Left cardiac atrium (tissue), 4 donors: ENCODE results near the gene FBXW7. TPM values are rescaled to one million over a fixed set of nuclear protein-coding genes. Genes with fewer than 3 reads are reported as not detected.

Experiments
- ATAC-seq, 2 donors: fragments of 200-7000 bp; cut with Tn5 transposase; one replicate each; pipeline ENCODE4 v1.9.1; 2020; ENCODE audit warnings: mild to moderate bottlenecking in 2 of 2, moderate library complexity in 2 of 2
- DNase-seq: peaks from one replicate; pipeline ENCODE4 v3.0.0-alpha.2; 2020
- intact Hi-C, 2 donors: fragments of 100-400 bp; cut with DNase I; formaldehyde crosslinking; loops; one replicate each; pipeline versions ENCODE4 v1.14.1 to v1.15.1; 2022 to 2023
- total RNA-seq, 2 donors: library from RNA; stranded (reverse); fragmentation: NEBNext Ultra II Directional; extraction: Animal tissue kit (Norgen Biotek cat#: 25700); gene quantifications; one replicate each; pipeline ENCODE4 v1.2.1, GENCODE V29; 2021
- donor health status: DM: no; HTN: yes; CAD: no.
- donor health status: DM: no; HTN: yes; CAD: no; lungs with severe emphysema.
- donor health status: DM: yes; HTN: yes; CAD: no.
- donor health status: Dilated cardiomyopathy.

The FBXW7 gene
- total RNA-seq, 2 donors from 2014 or later = 39.5 to 45.6 TPM

GRCh38 chr4:152323221-152323620 is 212.7 kb downstream of the FBXW7 start:
- ATAC-seq (no peak), DNase-seq (no peak)
- intact Hi-C loops = no loop called here

GRCh38 chr4:152322656-152323055 is 213.2 kb downstream of the FBXW7 start:
- intact Hi-C loops = no loop called here
- no peak for DNase-seq
- no peak for ATAC-seq

GRCh38 chr4:152321923-152322322 is 214.0 kb downstream of the FBXW7 start:
- no peak for ATAC-seq
- DNase-seq = no peak
- intact Hi-C loops = no loop called here

- ATAC-seq = no peak
- no peak for DNase-seq
- intact Hi-C loops = no loop called here
Observed at GRCh38 chr4:152321398-152321797, 214.5 kb downstream of the FBXW7 start.

- intact Hi-C loops = no loop called here
- DNase-seq (no peak), ATAC-seq (no peak)
Observed at GRCh38 chr4:152316969-152317368, 218.9 kb downstream of the FBXW7 start.

GRCh38 chr4:152310257-152310656 is 225.6 kb downstream of the FBXW7 start:
- intact Hi-C loops = no loop called here
- ATAC-seq = no peak
- DNase-seq = no peak

- DNase-seq (no peak), ATAC-seq (no peak)
- intact Hi-C loops = no loop called here
Observed at GRCh38 chr4:152309418-152309817, 226.5 kb downstream of the FBXW7 start.

GRCh38 chr4:152308951-152309350 is 226.9 kb downstream of the FBXW7 start:
- intact Hi-C loops = no loop called here
- ATAC-seq (no peak), DNase-seq (no peak)

GRCh38 chr4:152307669-152308068 is 228.2 kb downstream of the FBXW7 start:
- intact Hi-C loops = no loop called here
- no peak for DNase-seq
- ATAC-seq = no peak

GRCh38 chr4:152306541-152306940 is 229.4 kb downstream of the FBXW7 start:
- intact Hi-C loops = no loop called here
- ATAC-seq = no peak
- DNase-seq = no peak

GRCh38 chr4:152304220-152304619 is 231.7 kb downstream of the FBXW7 start:
- no peak for ATAC-seq

GRCh38 chr4:152301381-152301780 is 234.5 kb downstream of the FBXW7 start:
- ATAC-seq (no peak), DNase-seq (no peak)
- intact Hi-C loops = no loop called here

More at GRCh38 chr4:152304220-152304619, 231.7 kb downstream of the FBXW7 start:
- no peak for DNase-seq
- intact Hi-C loops = no loop called here

- DNase-seq = no peak
- intact Hi-C loops = loop anchor here in 1 of 2 donors (10.0 kb wide), 1 partner anchor 655 kb away; no protein-coding TSS in a partner anchor
- no peak for ATAC-seq
Observed at GRCh38 chr4:152299553-152299952, 236.3 kb downstream of the FBXW7 start.

- ATAC-seq = no peak
- no peak for DNase-seq
- intact Hi-C loops = loop anchor here in 1 of 2 donors (10.0 kb wide), 1 partner anchor 658 kb away; no protein-coding TSS in a partner anchor
Observed at GRCh38 chr4:152296386-152296785, 239.5 kb downstream of the FBXW7 start.

- no peak for ATAC-seq
- no peak for DNase-seq
- intact Hi-C loops = loop anchor here in 1 of 2 donors (10.0 kb wide), 1 partner anchor 660 kb away; no protein-coding TSS in a partner anchor
Observed at GRCh38 chr4:152294765-152295164, 241.1 kb downstream of the FBXW7 start.

- ATAC-seq (no peak), DNase-seq (no peak)
- intact Hi-C loops = loop anchor here in 1 of 2 donors (10.0 kb wide), 1 partner anchor 660 kb away; no protein-coding TSS in a partner anchor
Observed at GRCh38 chr4:152294331-152294730, 241.6 kb downstream of the FBXW7 start.

GRCh38 chr4:152293527-152293926 is 242.4 kb downstream of the FBXW7 start:
- no peak for DNase-seq
- intact Hi-C loops = loop anchor here in 1 of 2 donors (10.0 kb wide), 1 partner anchor 661 kb away; no protein-coding TSS in a partner anchor
- no peak for ATAC-seq

GRCh38 chr4:152290366-152290921 is 245.4 kb downstream of the FBXW7 start:
- no peak for ATAC-seq
- intact Hi-C loops = loop anchor here in 1 of 2 donors (10.0 kb wide), 1 partner anchor 664 kb away; no protein-coding TSS in a partner anchor
- DNase-seq = no peak

GRCh38 chr4:152289941-152290340 is 246.0 kb downstream of the FBXW7 start:
- ATAC-seq = no peak
- no peak for DNase-seq

GRCh38 chr4:152289541-152289940 is 246.4 kb downstream of the FBXW7 start:
- intact Hi-C loops = no loop called here
- ATAC-seq = no peak
- DNase-seq = no peak

More at GRCh38 chr4:152289941-152290340, 246.0 kb downstream of the FBXW7 start:
- intact Hi-C loops = loop anchor here in 1 of 2 donors (10.0 kb wide), 1 partner anchor 665 kb away; no protein-coding TSS in a partner anchor
